Pancreas (tissue), 10 donors: ENCODE results near the gene KIAA1671. TPM values are rescaled to one million over a fixed set of nuclear protein-coding genes. Genes with fewer than 3 reads are reported as not detected.

Source experiments
- ATAC-seq, 4 donors: fragments of 200-7000 bp; cut with Tn5 transposase; one replicate each; pipeline versions ENCODE4 v1.8.0 to v1.9.1; 2020; ENCODE audit warnings: mild to moderate bottlenecking in 4 of 4, moderate library complexity in 4 of 4
- DNase-seq, 6 donors: peaks; one replicate each; pipeline ENCODE4 v3.0.0-alpha.2; 2020
- FAIRE-seq: peaks from 2 replicates; lab custom pipeline; 2012; peaks lifted over from hg19 to GRCh38; lab: Jason Lieb, UNC
- H3K27ac ChIP-seq, 4 donors: fragments of 200-600 bp; sonication (generic); 1 replicate in 3 of 4; 2 replicates in 1 of 4; pipeline versions ENCODE4 v1.5.0 to v1.8.0; 2020
- H3K27me3 ChIP-seq, 4 donors: fragments of 200-600 bp; one replicate each; pipeline ENCODE4 v1.8.0; 2021
- H3K36me3 ChIP-seq, 3 donors: fragments of 200-600 bp; sonication (generic) in 1 of 3; one replicate each; pipeline versions ENCODE4 v1.5.0 to v1.8.0; 2020 to 2021
- H3K4me1 ChIP-seq, 3 donors: fragments of 200-600 bp; one replicate each; pipeline ENCODE4 v1.8.0; 2021
- H3K4me3 ChIP-seq, 4 donors: fragments of 200-600 bp; sonication (generic) in 2 of 4; one replicate each; pipeline versions ENCODE4 v1.5.0 to v1.8.0; 2020 to 2021
- H3K9me3 ChIP-seq, 4 donors: fragments of 200-600 bp; one replicate each; pipeline ENCODE4 v1.8.0; 2021
- WGBS, 2 donors: extraction: QIAGEN DNeasy Blood & Tissue Kit; methylation state at CpG; one replicate each; pipeline ENCODE4 v1.1.7; 2013; 5-methylcytosine and 5-hydroxymethylcytosine counted together
- intact Hi-C, 3 donors: fragments of 100-400 bp; cut with DNase I; formaldehyde crosslinking; loops; one replicate each; pipeline versions ENCODE4 v1.11.1 to v1.14.2; 2022
- polyA plus RNA-seq, 2 donors: library from polyadenylated mRNA; stranded (reverse); fragments of 200-250 nt; gene quantifications; one replicate each; pipeline ENCODE4 v1.2.3, GENCODE V29; 2013
- total RNA-seq, 6 donors: library from RNA; stranded (reverse); fragmentation: NEBNext Ultra II Directional in 4 of 6; extraction: Animal tissue kit (Norgen Biotek cat#: 25700) in 4 of 6; gene quantifications; one replicate each; pipeline versions ENCODE4 v1.2.1 to v1.2.4, GENCODE V29; 2021 to 2023
- TF ChIP-seq, protein P1 (sequence below), 4 donors: fragments of 200-600 bp; sonication (generic) in 3 of 4; IDR thresholded peaks; one replicate each; pipeline versions ENCODE4 v1.5.0 to v1.8.0; 2021; ENCODE audit warnings: antibody characterized with exemption in 4 of 4
- donor health status: healthy with polysubstance abuse.
- donor health status: DM: no; HTN: no; CAD: no; lungs with moderate emphysema.
- donor health status: DM: no; HTN: no; CAD: no.
- donor health status: control.
- donor health status: control.
- donor health status: Bipolar disorder and iron deficiency.
- donor health status: DM: yes; HTN: yes; CAD: no.
- donor health status: DM: no; HTN: no; CAD: no.
- donor health status: DM: no; HTN: no; CAD: no.
- donor health status: DM: yes; HTN: yes; CAD: no.

The KIAA1671 gene
- total and polyA plus RNA-seq, 8 donors: 8.3 to 28.8 (median 19.0) TPM

GRCh38 chr22:25061134-25061533 is 108.6 kb downstream of the KIAA1671 start:
- 92 to 93% methylated on average over 5 of the region's 5 CpGs for WGBS, 2 donors

DNA sequence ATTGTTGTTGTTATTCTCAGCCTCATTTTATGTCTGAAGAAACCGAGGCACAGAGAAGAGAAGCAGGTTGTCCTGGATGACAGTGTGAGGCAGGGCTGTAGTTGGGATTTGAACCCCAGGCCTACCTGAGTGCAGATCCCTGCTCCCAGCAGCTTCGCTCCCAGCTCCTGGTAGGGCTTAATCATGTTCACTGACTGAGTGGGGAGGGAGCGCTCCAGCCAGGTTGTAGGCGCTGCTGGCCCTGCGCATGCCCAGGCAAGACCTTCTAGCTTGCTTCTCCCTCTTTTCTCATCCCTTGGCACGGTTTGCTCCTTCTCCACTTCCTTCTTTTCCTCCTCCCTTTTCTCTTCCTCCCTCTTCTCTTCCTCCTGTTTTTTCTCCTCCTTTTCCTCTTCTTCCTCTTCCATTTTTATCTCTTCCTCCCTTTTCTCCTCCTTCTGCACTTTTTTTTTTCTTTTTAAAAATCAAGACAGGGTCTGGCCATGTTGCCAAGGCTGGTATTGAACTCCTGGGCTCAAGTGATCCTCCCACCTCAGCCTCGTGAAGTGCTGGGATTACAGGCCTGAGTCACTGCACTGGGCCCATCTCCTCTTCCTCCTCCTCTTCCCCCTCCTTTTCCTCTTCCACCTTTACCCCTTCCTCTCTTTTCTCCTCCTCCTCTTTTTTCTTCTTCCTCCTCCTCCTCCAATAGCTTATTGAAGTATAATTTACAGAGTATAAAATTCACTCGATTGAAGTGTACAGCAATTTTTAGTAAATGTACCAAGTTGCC is 109.3 kb downstream of the KIAA1671 start:
- Histone ChIP-seq H3K4me3 (no peak overlapping the region), H3K36me3 (no peaks in the 10 kb centered on the region), H3K27ac (no peak overlapping the region), H3K9me3 (no peaks in the 10 kb centered on the region), H3K4me1 (no peaks in the 10 kb centered on the region), H3K27me3 (no peaks in the 10 kb centered on the region)
- TF ChIP-seq, protein P1, sequence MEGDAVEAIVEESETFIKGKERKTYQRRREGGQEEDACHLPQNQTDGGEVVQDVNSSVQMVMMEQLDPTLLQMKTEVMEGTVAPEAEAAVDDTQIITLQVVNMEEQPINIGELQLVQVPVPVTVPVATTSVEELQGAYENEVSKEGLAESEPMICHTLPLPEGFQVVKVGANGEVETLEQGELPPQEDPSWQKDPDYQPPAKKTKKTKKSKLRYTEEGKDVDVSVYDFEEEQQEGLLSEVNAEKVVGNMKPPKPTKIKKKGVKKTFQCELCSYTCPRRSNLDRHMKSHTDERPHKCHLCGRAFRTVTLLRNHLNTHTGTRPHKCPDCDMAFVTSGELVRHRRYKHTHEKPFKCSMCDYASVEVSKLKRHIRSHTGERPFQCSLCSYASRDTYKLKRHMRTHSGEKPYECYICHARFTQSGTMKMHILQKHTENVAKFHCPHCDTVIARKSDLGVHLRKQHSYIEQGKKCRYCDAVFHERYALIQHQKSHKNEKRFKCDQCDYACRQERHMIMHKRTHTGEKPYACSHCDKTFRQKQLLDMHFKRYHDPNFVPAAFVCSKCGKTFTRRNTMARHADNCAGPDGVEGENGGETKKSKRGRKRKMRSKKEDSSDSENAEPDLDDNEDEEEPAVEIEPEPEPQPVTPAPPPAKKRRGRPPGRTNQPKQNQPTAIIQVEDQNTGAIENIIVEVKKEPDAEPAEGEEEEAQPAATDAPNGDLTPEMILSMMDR (IDR thresholded peaks at IDR 0.05): no peak
- FAIRE-seq (no peak), DNase-seq (peak in 1 of 6 donors; percentile 33), ATAC-seq (no peak)
- intact Hi-C loops: loop anchor here in 1 of 3 donors (10.0 kb wide), 1 partner anchor 297 kb away; no protein-coding TSS in a partner anchor
- WGBS, 2 donors: 89 to 91% methylated on average over 8 of the region's 8 CpGs

More at GRCh38 chr22:25061134-25061533, 108.6 kb downstream of the KIAA1671 start:
- no peak overlapping the region for H3K4me3 ChIP-seq
- no peaks in the 10 kb centered on the region for H3K27me3 ChIP-seq
- no peak for DNase-seq
- H3K27ac ChIP-seq: no peak overlapping the region
- TF ChIP-seq, protein P1 (IDR thresholded peaks at IDR 0.05): no peak
- ATAC-seq: no peak
- intact Hi-C loops: loop anchor here in 1 of 3 donors (10.0 kb wide), 1 partner anchor 296 kb away; no protein-coding TSS in a partner anchor
- H3K36me3 ChIP-seq: no peaks in the 10 kb centered on the region
- H3K9me3 ChIP-seq: no peaks in the 10 kb centered on the region
- H3K4me1 ChIP-seq: no peaks in the 10 kb centered on the region
- no peak for FAIRE-seq

DNA sequence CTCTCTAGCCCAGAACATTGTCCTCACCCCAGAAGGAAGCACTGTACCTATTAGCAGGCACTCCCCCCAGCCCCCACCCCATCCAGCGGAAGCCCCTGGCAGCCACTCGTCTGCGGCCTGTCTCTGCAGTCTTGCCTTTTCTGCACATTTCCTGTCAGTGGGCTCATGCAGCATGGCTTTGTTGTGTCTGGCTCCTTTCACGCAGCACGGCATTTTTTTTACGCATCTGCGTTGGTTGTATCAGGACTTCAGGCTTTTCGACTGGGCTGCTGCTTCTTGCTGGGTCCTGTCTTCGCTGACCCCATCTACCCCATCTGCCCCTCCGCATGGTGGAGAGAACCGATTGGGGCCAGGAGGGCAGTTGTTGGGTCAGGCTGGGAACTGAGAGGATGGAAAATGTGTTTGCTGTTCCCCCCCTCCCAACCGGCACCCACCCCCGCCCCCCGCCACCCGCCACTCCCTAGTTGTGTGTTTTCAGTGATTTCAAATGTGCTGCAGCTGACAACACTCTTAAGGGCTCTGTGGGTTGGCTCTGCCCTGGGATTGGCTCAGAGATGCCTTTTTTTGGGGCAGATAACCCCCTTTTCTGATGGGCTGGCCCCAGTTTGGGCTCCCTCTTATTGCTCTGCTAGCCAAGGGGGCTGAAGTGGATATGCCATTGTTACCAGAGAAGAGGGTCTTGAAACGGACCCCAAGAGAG is 110.0 kb downstream of the KIAA1671 start:
- Histone ChIP-seq H3K4me3 (no peak overlapping the region), H3K4me1 (no peaks in the 10 kb centered on the region), H3K36me3 (no peaks in the 10 kb centered on the region), H3K27me3 (no peaks in the 10 kb centered on the region), H3K27ac (no peak overlapping the region), H3K9me3 (no peaks in the 10 kb centered on the region)
- 81 to 83% methylated on average over 16 of the region's 16 CpGs for WGBS, 2 donors
- peak in 1 of 6 donors; percentile 21 for DNase-seq
- ATAC-seq: no peak
- TF ChIP-seq, protein P1 (IDR thresholded peaks at IDR 0.05): no peak
- intact Hi-C loops: loop anchor here in 1 of 3 donors (10.0 kb wide), 1 partner anchor 298 kb away; no protein-coding TSS in a partner anchor
- no peak for FAIRE-seq

GRCh38 chr22:25064894-25065560 is 112.5 kb downstream of the KIAA1671 start:
- TF ChIP-seq, protein P1 (IDR thresholded peaks at IDR 0.05): no peak
- Histone ChIP-seq H3K36me3 (no peaks in the 10 kb centered on the region), H3K4me1 (no peaks in the 10 kb centered on the region), H3K27ac (no peak overlapping the region), H3K9me3 (no peaks in the 10 kb centered on the region), H3K27me3 (no peaks in the 10 kb centered on the region), H3K4me3 (no peak overlapping the region)
- FAIRE-seq: no peak
- intact Hi-C loops: loop anchor here in 1 of 3 donors (10.0 kb wide), 1 partner anchor 300 kb away; no protein-coding TSS in a partner anchor
- WGBS, 2 donors: 86 to 87% methylated on average over 16 of the region's 16 CpGs
- no peak for ATAC-seq
- peak in 1 of 6 donors; percentile 48 for DNase-seq
